Germinal center (tissue), 1 donor: ENCODE measurements around the gene GUF1.
A peak's percentile ranks its signal among the peaks of the same experiment; 100 is the strongest.
"Not testable (repeated sequence)": the region's sequence is repeated elsewhere in the genome, so short reads cannot be mapped to it uniquely, and the experiment has no call there.

Experiments used
- DNase-seq: peaks from one replicate; pipeline ENCODE4 v3.0.0; 2012; ENCODE audit warnings: mixed read lengths, low spot score

GUF1 gene

DNA sequence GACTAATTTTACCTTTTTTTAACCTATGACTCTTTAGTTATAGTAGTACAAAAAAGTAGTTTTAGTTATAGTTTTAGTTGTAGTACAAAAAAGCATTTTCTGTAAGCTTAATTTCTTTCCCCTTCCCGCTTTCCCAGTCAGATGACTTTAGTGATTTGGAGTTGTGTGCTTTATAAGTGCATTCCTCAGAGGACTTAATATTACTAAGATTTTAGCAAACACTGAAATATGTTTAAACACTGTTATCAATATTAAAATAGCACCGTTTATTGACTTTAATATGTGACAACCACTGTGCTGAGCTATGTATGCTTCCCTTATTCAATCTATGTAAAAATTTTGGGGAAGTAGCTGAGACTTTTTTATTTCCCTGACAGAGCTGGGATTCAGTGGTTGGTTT lies 22.8 kb downstream of the GUF1 start:
- no peak for DNase-seq

DNA sequence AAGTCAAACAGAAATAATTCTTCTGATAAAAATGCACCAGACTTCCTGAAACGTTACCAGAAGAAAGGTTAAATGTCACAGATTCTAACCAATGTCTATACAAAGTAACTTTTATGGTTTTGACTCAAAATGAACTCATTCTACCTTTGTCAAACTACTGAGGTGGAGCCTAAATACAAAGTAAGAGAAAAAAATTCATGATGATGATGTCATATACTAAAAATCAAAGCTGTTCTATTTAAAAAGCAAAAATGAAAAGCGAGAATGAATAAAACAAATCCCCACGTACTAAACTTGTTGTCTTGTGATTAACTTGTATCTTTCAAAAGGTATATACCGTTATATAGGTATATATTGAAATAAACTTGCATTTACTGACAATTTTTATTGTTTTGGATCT lies 26.5 kb downstream of the GUF1 start:
- DNase-seq, result no peak

DNA sequence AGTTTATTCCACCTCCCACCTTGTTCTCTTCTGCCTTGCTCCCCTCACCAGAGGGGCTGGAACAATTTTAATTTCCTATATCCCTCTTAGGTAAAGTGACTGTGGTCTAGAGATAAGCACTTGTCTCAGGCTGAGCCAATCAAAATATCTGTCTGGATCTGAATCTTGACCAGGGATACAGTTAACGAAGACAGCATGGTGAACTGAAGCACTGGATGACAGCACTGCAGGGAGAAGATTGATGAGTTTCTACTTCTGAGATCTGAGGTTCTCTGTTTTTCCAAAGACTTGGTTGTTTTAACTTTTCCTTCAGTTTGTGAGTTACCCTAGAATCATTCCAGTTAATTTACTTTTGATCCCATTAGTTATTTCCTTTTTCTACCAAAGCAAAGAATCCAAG lies 34.9 kb downstream of the GUF1 start:
- no peak for DNase-seq

DNA sequence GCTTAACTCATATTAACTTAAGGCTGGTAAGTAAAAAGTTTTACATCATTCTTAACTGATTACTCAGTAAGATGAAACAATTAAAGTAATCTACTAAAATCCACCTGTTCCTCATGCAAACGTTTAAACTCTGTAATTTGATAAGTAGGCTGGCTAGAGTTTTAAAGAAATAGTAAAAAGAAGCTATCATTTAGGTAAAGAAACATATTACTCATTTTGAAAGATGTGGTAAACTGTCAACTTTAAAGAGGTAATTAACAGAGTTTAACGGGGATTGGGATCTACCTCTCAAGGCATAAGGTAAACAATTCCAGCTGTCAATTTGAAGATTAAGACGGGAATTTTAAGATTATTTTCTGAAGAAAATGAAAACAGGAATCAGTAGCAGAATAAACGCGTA lies 38.4 kb downstream of the GUF1 start:
- DNase-seq, result no peak

DNA sequence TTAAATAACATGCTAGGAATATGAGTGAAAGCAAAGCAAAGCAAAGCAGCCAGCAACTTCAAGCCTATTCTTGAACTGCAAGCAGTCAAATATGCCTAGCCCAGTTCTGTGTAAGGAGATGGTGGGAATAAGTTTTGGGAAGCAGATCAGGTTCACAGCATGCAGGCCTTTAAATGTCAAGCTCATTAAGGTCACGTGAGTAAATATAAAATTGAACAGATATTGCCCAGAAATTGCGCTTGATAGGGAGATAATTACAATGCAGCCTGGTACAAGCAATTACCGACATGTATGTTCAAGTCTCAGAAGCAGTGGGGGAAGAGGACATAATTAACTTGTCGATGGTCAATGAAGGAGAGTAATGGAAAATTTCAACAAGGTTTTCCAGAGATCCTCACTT lies 42.2 kb downstream of the GUF1 start:
- no peak for DNase-seq

DNA sequence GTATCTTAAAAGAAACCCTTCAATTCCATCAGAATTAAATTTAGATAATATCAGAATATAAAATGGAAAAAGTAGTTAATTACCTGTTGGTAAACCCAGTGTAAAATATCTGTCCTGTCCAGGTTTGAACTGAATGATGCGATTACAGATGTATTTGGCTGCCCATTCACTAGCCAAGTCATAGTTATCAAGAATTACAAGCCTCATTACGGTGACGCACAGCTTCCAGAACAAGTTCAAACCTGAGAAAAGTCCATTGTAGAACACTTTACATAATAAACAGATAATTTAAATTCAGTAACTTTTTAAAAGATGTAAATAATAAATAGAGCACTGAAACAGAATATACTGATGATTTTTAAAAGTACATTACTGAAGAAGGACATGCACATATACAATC lies 43.8 kb downstream of the GUF1 start:
- DNase-seq, result no peak

DNA sequence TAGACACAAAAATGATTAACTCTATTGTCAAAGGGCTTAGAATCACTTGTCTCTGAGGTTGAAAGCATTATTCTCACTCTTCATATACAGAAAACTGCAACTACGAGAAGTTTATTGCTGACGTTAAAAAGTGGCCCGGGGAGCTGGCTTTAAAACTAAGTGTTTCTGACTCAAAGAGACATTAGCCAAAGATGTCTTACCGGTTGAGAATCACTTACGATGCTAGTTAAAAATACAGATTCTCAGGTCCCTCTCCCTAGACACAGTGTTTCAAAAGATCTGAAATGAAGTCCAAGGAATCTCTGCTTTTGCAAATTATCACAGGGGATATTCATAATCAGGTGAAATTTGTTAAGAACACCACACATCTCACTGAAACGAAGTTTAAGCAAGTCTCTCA lies 46.9 kb downstream of the GUF1 start:
- DNase-seq, result no peak

DNA sequence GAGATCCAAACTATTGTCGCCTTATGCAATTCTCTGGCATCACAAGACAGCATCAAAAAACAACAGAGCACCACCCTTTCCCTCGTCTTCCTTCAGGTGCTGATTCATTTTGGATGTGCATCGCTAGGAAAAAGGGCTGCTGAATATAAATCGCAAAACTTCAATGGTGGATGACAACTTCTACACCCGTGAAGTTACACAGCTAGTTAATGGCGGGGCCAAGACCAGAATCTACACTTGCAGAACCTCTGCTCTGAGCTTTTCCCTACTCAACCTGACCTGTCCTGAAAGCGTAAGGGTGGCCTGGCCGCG lies 47.5 kb downstream of the GUF1 start:
- DNase-seq, result no peak

DNA sequence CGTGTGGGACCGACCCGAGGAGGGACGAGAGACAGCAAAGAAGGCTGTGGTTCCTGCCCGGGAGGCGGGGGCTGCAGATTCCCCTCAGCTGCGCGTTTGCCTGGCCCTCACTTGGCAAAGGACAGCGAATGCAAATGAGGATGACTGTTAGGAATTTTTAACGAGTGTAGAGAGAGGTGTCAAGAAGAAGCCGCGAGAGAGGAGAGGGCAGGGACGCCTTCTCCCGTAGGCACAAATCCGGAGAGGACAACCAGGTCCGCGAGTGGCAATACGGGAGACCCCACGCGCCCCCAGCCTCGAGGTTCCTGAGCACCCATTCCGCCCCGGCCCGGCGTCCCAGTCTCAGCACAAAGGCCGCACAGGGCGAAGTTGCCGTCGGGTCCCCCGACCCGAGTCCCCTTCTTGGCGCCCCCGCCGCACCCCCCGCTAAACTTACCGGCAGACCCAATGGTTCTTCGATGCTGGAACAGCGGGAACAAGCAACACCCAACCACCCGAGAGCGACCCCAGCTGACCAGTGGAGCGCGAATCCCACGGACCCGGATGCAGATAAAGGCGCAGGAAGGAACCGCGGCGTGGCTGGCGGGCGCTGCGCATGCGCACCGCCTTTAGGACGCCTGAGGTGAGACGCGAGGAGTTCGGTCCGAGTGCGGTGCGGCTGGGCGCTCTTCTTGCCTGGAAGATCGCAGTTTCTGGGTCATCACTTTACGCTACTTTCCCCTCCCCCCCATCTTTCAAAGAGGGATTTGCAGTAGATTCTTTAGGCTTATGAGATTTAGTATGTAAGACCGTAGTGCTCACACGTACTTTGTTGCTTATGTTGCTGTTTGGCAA lies 48.0 kb downstream of the GUF1 start, which contains the start of gene GNPDA2:
Gene GNPDA2 (minus strand): TSS at position 519 of the 834 bp plus-strand sequence. CDS start 4,349 bp downstream, outside the sequence.
- peak; percentile 89 for DNase-seq

DNA sequence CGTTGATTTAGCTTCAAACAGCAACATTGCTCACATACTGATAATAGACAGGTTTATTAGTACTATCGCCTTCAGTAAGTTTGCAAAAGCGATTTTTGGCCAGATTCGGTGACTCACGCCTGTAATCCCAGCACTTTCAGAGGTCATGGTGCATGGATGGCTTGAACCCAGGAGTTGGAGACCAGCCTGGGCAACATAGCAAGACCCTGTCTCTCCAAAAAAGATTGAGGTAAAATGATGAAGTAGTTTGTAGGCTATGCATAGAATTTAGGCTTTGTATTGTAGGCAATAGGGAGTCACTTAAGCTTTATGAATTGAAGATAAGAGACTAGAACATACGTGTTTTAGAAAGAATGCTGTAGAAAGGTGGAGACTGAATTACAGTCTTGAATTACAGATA lies 49.3 kb downstream of the GUF1 start:
- DNase-seq, result no peak

DNA sequence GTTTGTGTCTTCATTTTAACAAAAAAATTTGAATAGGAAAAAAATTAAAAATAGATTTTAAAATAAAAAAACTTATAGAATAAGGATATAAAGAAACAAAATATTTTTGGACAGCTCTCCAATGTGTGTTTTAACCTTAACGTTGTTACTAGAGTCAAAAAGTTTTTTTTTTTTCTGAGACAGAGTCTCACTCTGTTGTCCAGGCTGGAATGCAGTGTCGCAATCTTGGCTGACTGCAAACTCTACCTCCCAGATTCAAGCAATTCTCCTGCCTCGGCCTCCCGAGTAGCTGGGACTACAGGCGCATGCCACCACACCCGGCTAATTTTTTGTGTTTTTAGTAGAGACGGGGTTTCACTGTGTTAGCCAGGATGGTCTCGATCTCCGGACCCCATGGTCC lies 50.5 kb downstream of the GUF1 start:
- DNase-seq, result not testable (repeated sequence)

DNA sequence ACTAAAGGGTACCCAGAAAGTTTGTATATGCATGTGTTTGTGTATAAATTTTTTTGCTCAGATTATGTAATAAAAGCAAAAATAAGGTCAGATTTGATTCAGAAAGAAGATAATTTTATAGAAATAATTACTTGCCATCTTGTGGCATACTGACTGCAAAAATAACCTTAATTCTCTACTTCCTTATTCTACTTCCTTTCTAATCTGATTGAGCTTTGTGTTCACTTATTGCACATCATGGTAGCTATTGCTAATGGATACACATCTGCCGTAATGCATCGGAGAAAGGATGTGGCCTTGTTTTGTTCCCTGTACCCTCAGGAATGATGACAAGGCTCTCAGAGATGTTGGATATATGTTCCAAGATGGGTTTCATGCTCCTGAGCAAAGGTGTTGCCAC lies 58.7 kb downstream of the GUF1 start:
- no peak for DNase-seq

DNA sequence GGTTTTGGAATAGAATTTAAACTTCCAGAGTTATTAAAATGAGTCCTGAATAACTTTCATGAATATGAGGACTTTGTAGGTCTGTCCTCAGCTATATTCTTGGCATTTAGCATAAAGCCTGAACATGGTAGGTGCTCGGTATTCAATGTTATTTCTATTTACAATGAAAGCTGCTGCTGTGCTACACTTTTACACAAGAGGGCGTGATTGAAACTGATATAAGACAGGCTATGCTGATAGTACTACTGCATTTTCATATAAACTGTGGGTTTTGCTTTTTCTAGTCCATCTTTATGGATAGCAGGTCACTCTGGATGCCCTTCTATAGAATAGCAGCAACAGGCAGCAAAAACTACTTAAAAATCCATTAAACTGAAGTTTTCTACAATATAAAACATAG lies 60.4 kb downstream of the GUF1 start:
- no peak for DNase-seq

DNA sequence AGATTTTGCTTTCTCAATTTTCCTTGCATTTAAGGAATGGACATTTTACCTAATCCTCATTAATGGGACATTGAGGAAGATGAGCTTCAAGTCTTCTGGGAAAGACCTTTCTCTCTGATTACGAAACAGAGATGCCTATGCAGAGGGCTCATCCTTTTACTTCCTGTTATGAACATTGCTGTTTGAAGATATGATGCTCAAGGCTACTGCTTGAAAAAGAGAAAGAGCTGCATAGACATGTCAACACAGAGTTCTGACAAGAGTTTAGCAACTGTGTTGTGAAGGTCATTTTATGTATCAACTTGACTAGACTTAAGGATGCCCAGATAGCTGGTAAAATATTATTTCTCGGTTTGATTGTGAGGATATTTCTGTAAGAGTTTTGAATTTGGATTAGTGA lies 62.0 kb downstream of the GUF1 start:
- DNase-seq, result no peak
